H1 (cell line): ENCODE data around the gene VOPP1. TPM values are rescaled to one million over a fixed set of nuclear protein-coding genes. Genes with fewer than 3 reads are reported as not detected.

Experiments used
- CTCF ChIA-PET: fragments of 300-600 bp; sonication (Branson Sonifier 250); formaldehyde crosslinking; loops from one replicate; lab custom pipeline; 2021; ENCODE audit not compliant: partially characterized antibody; lab: Charles Lee
- POLR2A ChIA-PET: fragments of 300-600 bp; sonication (Branson Sonifier 250); formaldehyde crosslinking; loops from one replicate; lab custom pipeline; 2021; ENCODE audit warnings: inconsistent platforms; ENCODE audit not compliant: partially characterized antibody; lab: Charles Lee
- DNase-seq, 2 experiments: peaks; one replicate each; pipeline versions ENCODE4 v3.0.0 to v3.0.0-alpha.2; 2010 to 2022; ENCODE audit warnings: low spot score in 2 of 2, low read depth in 1 of 2, mixed read lengths in 1 of 2
- FAIRE-seq: peaks from 2 replicates; lab custom pipeline; 2011; peaks lifted over from hg19 to GRCh38; lab: Jason Lieb, UNC
- H2AFZ ChIP-seq: 2 replicates; pipeline ENCODE4 v1.8.1; 2012; ENCODE audit warnings: low read length, inconsistent platforms
- H2AK5ac ChIP-seq: 2 replicates; pipeline ENCODE4 v1.6.1; 2013; ENCODE audit warnings: low read depth, low read length
- H2BK120ac ChIP-seq: replicated peaks from 2 replicates; pipeline ENCODE3; 2013; ENCODE audit warnings: low read depth, low read length, inconsistent platforms
- H2BK12ac ChIP-seq: 2 replicates; pipeline ENCODE4 v1.6.1; 2013; ENCODE audit warnings: low read depth, low read length
- H2BK15ac ChIP-seq: 2 replicates; pipeline ENCODE4 v1.6.1; 2013; ENCODE audit warnings: low read length
- H2BK20ac ChIP-seq: 2 replicates; pipeline ENCODE4 v1.6.1; 2013; ENCODE audit warnings: low read length
- H2BK5ac ChIP-seq: 2 replicates; pipeline ENCODE4 v1.6.1; 2013; ENCODE audit warnings: low read depth, low read length
- H3K14ac ChIP-seq: 2 replicates; pipeline ENCODE4 v1.6.1; 2013; ENCODE audit warnings: inconsistent platforms; ENCODE audit not compliant: insufficient read length
- H3K18ac ChIP-seq: 2 replicates; pipeline ENCODE4 v1.6.1; 2013; ENCODE audit warnings: low read length; ENCODE audit errors: extremely low read depth
- H3K23ac ChIP-seq: 2 replicates; pipeline ENCODE4 v1.6.1; 2013; ENCODE audit warnings: inconsistent platforms; ENCODE audit not compliant: insufficient read length
- H3K23me2 ChIP-seq: 2 replicates; pipeline ENCODE4 v1.6.1; 2013; ENCODE audit warnings: low read depth, low read length
- H3K27ac ChIP-seq: 2 replicates; pipeline ENCODE4 v1.6.1; 2011; ENCODE audit warnings: low read depth, low read length, inconsistent platforms
- H3K27me3 ChIP-seq, 4 experiments: replicated peaks in 1 of 4; 1 replicate in 1 of 4; 2 replicates in 3 of 4; pipeline versions ENCODE4 v1.6.1 to v1.8.1; 2011 to 2013; ENCODE audit warnings: low read length in 3 of 4, mild to moderate bottlenecking in 3 of 4, inconsistent platforms in 2 of 4, mixed read lengths in 2 of 4, moderate library complexity in 1 of 4; ENCODE audit not compliant: control insufficient read depth in 3 of 4, insufficient read depth in 3 of 4; ENCODE audit errors: extremely low read depth in 1 of 4
- H3K36me3 ChIP-seq, 4 experiments: 2 replicates each; pipeline versions ENCODE4 v1.6.1 to v1.8.1; 2011 to 2013; ENCODE audit warnings: mild to moderate bottlenecking in 4 of 4, low read length in 3 of 4, moderate library complexity in 2 of 4, control low read depth in 1 of 4, inconsistent platforms in 1 of 4; ENCODE audit not compliant: insufficient read depth in 4 of 4, control insufficient read depth in 2 of 4
- H3K4ac ChIP-seq: replicated peaks from 2 replicates; pipeline ENCODE3; 2013; ENCODE audit warnings: low read length, low read depth, mixed read lengths, inconsistent platforms; ENCODE audit not compliant: insufficient read length
- H3K4me1 ChIP-seq, 4 experiments: replicated peaks in 1 of 4; 1 replicate in 1 of 4; 2 replicates in 3 of 4; pipeline versions ENCODE4 v1.6.1 to v1.8.1; 2011 to 2013; ENCODE audit warnings: low read length in 3 of 4, inconsistent platforms in 2 of 4, mixed read lengths in 1 of 4; ENCODE audit not compliant: insufficient read depth in 4 of 4, control insufficient read depth in 3 of 4
- H3K4me2 ChIP-seq, 2 experiments: 2 replicates each; pipeline versions ENCODE4 v1.6.1 to v1.8.1; 2011 to 2013; ENCODE audit warnings: low read depth in 2 of 2, low read length in 2 of 2, control low read depth in 1 of 2, inconsistent platforms in 1 of 2, mild to moderate bottlenecking in 1 of 2; ENCODE audit not compliant: insufficient read depth in 1 of 2
- H3K4me3 ChIP-seq, 4 experiments: fragments of 200-600, 300-600 bp in 1 of 4; sonication (generic), shearing (Covaris generic), sonication (Bioruptor Twin) in 1 of 4; 2 replicates each; pipeline versions ENCODE4 v1.5.1 to v1.8.1; 2011 to 2016; ENCODE audit warnings: low read length in 4 of 4, low read depth in 3 of 4, control low read depth in 2 of 4, inconsistent platforms in 2 of 4, mild to moderate bottlenecking in 2 of 4, mixed read lengths in 1 of 4, moderate library complexity in 1 of 4; ENCODE audit not compliant: insufficient read depth in 2 of 4; ENCODE audit errors: extremely low read depth in 1 of 4
- H3K56ac ChIP-seq: replicated peaks from 2 replicates; pipeline ENCODE3; 2013; ENCODE audit warnings: low read depth, mild to moderate bottlenecking, mixed read lengths, low read length, inconsistent platforms; ENCODE audit not compliant: insufficient read length
- H3K79me1 ChIP-seq: 2 replicates; pipeline ENCODE4 v1.6.1; 2013; ENCODE audit warnings: low read depth, low read length, control low read depth
- H3K79me2 ChIP-seq, 2 experiments: 2 replicates each; pipeline versions ENCODE4 v1.6.1 to v1.8.1; 2012 to 2013; ENCODE audit warnings: low read length in 2 of 2, mild to moderate bottlenecking in 2 of 2, inconsistent platforms in 1 of 2; ENCODE audit not compliant: insufficient read depth in 2 of 2, control insufficient read depth in 1 of 2
- H3K9ac ChIP-seq, 4 experiments: replicated peaks in 1 of 4; 1 replicate in 1 of 4; 2 replicates in 3 of 4; pipeline versions ENCODE4 v1.6.1 to v1.8.1; 2011 to 2013; ENCODE audit warnings: low read depth in 3 of 4, low read length in 3 of 4, control low read depth in 2 of 4, mild to moderate bottlenecking in 2 of 4, moderate library complexity in 2 of 4, inconsistent platforms in 1 of 4; ENCODE audit errors: extremely low read depth in 1 of 4
- H3K9me3 ChIP-seq, 2 experiments: 2 replicates each; pipeline versions ENCODE4 v1.6.1 to v1.8.1; 2012 to 2013; ENCODE audit warnings: mild to moderate bottlenecking in 2 of 2, moderate library complexity in 2 of 2, control low read depth in 1 of 2, inconsistent platforms in 1 of 2, low read depth in 1 of 2, low read length in 1 of 2, mixed read lengths in 1 of 2; ENCODE audit not compliant: insufficient read depth in 2 of 2
- H4K20me1 ChIP-seq, 2 experiments: replicated peaks in 1 of 2; 2 replicates each; pipeline versions ENCODE3 to v1.8.1; 2011 to 2013; ENCODE audit warnings: inconsistent platforms in 2 of 2, low read length in 2 of 2, mild to moderate bottlenecking in 1 of 2; ENCODE audit not compliant: insufficient read depth in 2 of 2, control insufficient read depth in 1 of 2
- H4K5ac ChIP-seq: 2 replicates; pipeline ENCODE4 v1.6.1; 2013; ENCODE audit warnings: low read length, low read depth, mixed read lengths, inconsistent platforms; ENCODE audit not compliant: insufficient read length
- H4K8ac ChIP-seq: 2 replicates; pipeline ENCODE4 v1.8.0; 2013; ENCODE audit warnings: mild to moderate bottlenecking, moderate library complexity, low read length, inconsistent platforms; ENCODE audit not compliant: insufficient read depth; ENCODE audit errors: extremely low read depth
- H4K91ac ChIP-seq: replicated peaks from 2 replicates; pipeline ENCODE3; 2013; ENCODE audit warnings: low read length, mixed read lengths, inconsistent platforms; ENCODE audit not compliant: insufficient read length
- BACH1 ChIP-seq: IDR thresholded peaks from 2 replicates; pipeline ENCODE4 v1.6.1; 2012; ENCODE audit warnings: low read length, improper control_type of control experiment
- CBX8 ChIP-seq: fragments of 300-800, 300-1000 bp; sonication (generic); IDR thresholded peaks from 2 replicates; pipeline ENCODE4 v1.7.1; 2016; ENCODE audit warnings: low read depth, low read length, borderline replicate concordance
- CHD2 ChIP-seq: IDR thresholded peaks from 2 replicates; pipeline ENCODE4 v1.6.1; 2012; ENCODE audit warnings: low read length, improper control_type of control experiment
- RAD21 ChIP-seq, 2 experiments: IDR thresholded peaks in 1 of 2; conservative IDR thresholded peaks in 1 of 2; 2 replicates each; pipeline ENCODE4 v1.6.1; 2011; ENCODE audit warnings: low read depth in 2 of 2, low read length in 2 of 2, improper control_type of control experiment in 1 of 2, inconsistent platforms in 1 of 2, mild to moderate bottlenecking in 1 of 2, moderate library complexity in 1 of 2
- RNF2 ChIP-seq: fragments of 200-900, 300-1000 bp; sonication (generic); IDR thresholded peaks from 2 replicates; pipeline ENCODE4 v1.7.1; 2016; ENCODE audit warnings: borderline replicate concordance, low read depth, mild to moderate bottlenecking, antibody characterized with exemption, low read length; ENCODE audit not compliant: poor library complexity, severe bottlenecking; ENCODE audit errors: missing control alignments
- SIN3A ChIP-seq, 2 experiments: IDR thresholded peaks in 1 of 2; conservative IDR thresholded peaks in 1 of 2; 2 replicates each; pipeline ENCODE4 v1.6.1; 2011 to 2012; ENCODE audit warnings: low read length in 2 of 2, improper control_type of control experiment in 1 of 2, low read depth in 1 of 2, mild to moderate bottlenecking in 1 of 2
- TBP ChIP-seq: IDR thresholded peaks from 2 replicates; pipeline ENCODE4 v1.6.1; 2011; ENCODE audit warnings: low read depth, low read length, improper control_type of control experiment
- USF2 ChIP-seq: IDR thresholded peaks from 2 replicates; pipeline ENCODE4 v1.6.1; 2011; ENCODE audit warnings: low read length, improper control_type of control experiment
- YY1 ChIP-seq: IDR thresholded peaks from 2 replicates; pipeline ENCODE4 v1.6.1; 2011; ENCODE audit warnings: low read depth, mild to moderate bottlenecking, low read length
- ZNF274 ChIP-seq: IDR thresholded peaks from 2 replicates; pipeline ENCODE4 v1.7.0; 2012; ENCODE audit warnings: low read length, borderline replicate concordance; ENCODE audit errors: extremely low read depth
- WGBS, 2 experiments: shearing (Covaris generic) in 1 of 2; methylation state at CpG; one replicate each; pipeline versions ENCODE4 v1.1.6 to v1.1.7; 2013 to 2015; ENCODE audit warnings: low lambda C conversion rate in 2 of 2, mixed read lengths in 2 of 2, inconsistent platforms in 1 of 2, low coverage in 1 of 2, missing lambda C conversion rate in 1 of 2; ENCODE audit not compliant: insufficient replicate concordance in 2 of 2, insufficient coverage in 1 of 2, insufficient read length in 1 of 2; ENCODE audit errors: extremely low coverage in 1 of 2, missing lambda C conversion rate in 1 of 2; 5-methylcytosine and 5-hydroxymethylcytosine counted together
- polyA plus RNA-seq, 7 experiments: library from polyadenylated mRNA; depleted of rRNA in 3 of 7; stranded (reverse) in 5 of 7; unstranded in 2 of 7; fragments of >200 nt in 5 of 7; fragments of 200-250 nt in 2 of 7; gene quantifications; 1 replicate in 5 of 7; 2 replicates in 1 of 7; 4 replicates in 1 of 7; pipeline versions ENCODE4 v1.2.1 to v1.2.3, GENCODE V29; 2011 to 2013; ENCODE audit warnings: missing spikeins in 2 of 7, mixed read lengths in 2 of 7
- total RNA-seq: library from RNA; stranded (reverse); fragmentation: NEBNext Ultra II Directional; extraction: Animal tissue kit (Norgen Biotek cat#: 25700); gene quantifications from 2 replicates; pipeline ENCODE4 v1.2.1, GENCODE V29; 2021
- TF ChIP-seq, protein P1 (sequence below): IDR thresholded peaks from 2 replicates; pipeline ENCODE4 v1.6.1; 2011; ENCODE audit warnings: low read depth, mild to moderate bottlenecking, low read length; ENCODE audit not compliant: insufficient read depth

Gene VOPP1
- total and polyA plus RNA-seq, 2 of the 8 experiments (the other 6 are each of a cell fraction or from before 2014, with no cell fraction given) = 44.7 to 83.0 TPM

DNA sequence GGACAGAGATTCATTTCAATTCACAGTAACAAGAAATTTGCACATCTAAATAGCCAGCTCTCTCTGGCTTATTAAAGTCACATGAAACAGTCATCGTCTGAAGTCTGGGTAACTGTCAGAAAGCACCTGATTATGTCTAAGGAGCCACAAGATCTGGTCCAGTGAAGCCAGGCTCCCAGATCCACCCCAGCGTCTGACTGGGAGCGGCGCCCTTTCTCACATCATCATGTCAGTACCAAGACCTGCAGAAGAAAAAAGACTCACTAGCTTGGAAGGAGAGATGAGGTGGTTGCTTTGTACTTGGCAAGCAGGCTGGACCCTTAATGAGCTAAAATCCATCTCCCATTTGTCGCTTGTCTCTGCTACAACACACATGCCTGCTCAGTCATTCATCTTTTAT lies 58.4 kb downstream of the VOPP1 start:
- Histone ChIP-seq H2BK120ac (no peak overlapping the region), H4K20me1 (peaks cover 0 to 7% of the 10 kb centered on the region in 2 experiments), H4K8ac (no peak overlapping the region), H2BK20ac (no peak overlapping the region), H3K4ac (no peak overlapping the region), H4K5ac (no peak overlapping the region), H2BK5ac (no peak overlapping the region), H3K23ac (no peak overlapping the region), H3K79me1 (peaks cover 4% of the 10 kb centered on the region; the same call in 1 of the 2 replicates), H3K14ac (no peak overlapping the region), H3K23me2 (no peaks in the 10 kb centered on the region), H3K27ac (no peak overlapping the region), H3K27me3 (no peaks in the 10 kb centered on the region), H3K4me2 (no peak overlapping the region), H3K9ac (peak overlapping the region in 1 of 4 experiments; percentile 37; a peak in 1 of 7 replicates), H3K9me3 (no peaks in the 10 kb centered on the region), H2AFZ (no peak overlapping the region), H3K56ac (no peak overlapping the region), H2BK15ac (no peak overlapping the region), H3K18ac (no peak overlapping the region), H3K4me1 (peaks cover 3 to 16% (median 5%) of the 10 kb centered on the region in 4 experiments; a peak in 6 of 7 replicates), H2BK12ac (no peak overlapping the region), H4K91ac (no peak overlapping the region), H3K36me3 (peaks cover 0 to 16% (median 6%) of the 10 kb centered on the region in 4 experiments; a peak in 4 of 8 replicates), H3K79me2 (0 out of 4 replicates have a peak, but pooled peaks cover 0 to 9% of the 10 kb centered on the region in 2 experiments), H3K4me3 (no peak overlapping the region), H2AK5ac (no peak overlapping the region)
- WGBS, 2 experiments = 88% methylated on average over 5 of the region's 5 CpGs; no CpG with 5 or more reads in 1 of the 2 experiments
- FAIRE-seq (no peak), DNase-seq (no peak)
- CTCF ChIA-PET = interaction anchor here (0.7 to 1.8 kb wide), 6 partner anchors 10 to 88 kb away, joined by 3 to 6 read pairs (median 4); no protein-coding TSS in a partner anchor
- POLR2A ChIA-PET = interaction anchor here (1.5 kb wide), 1 partner anchor 8 kb away, joined by 3 read pairs; no protein-coding TSS in a partner anchor
- TF ChIP-seq BACH1 (no peak), CHD2 (no peak), RAD21 (IDR thresholded peaks at IDR 0.05 in 1 of 2, conservative IDR thresholded peaks at IDR 0.05 in 1 of 2; ENCODE audit: low read depth in 2 of 2, low read length in 2 of 2) (no peak), CBX8 (no peak), RNF2 (no peak), SIN3A (conservative IDR thresholded peaks at IDR 0.05 in 1 of 2, IDR thresholded peaks at IDR 0.05 in 1 of 2; ENCODE audit: low read depth in 1 of 2, low read length in 2 of 2) (no peak), TBP (no peak), ZNF274 (no peak), USF2 (no peak), YY1 (no peak)
- TF ChIP-seq, protein P1, sequence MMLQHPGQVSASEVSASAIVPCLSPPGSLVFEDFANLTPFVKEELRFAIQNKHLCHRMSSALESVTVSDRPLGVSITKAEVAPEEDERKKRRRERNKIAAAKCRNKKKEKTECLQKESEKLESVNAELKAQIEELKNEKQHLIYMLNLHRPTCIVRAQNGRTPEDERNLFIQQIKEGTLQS = no peak
